HepG2 (cell line): ENCODE results near the gene FKBP8. TPM values are rescaled to one million over a fixed set of nuclear protein-coding genes. Genes with fewer than 3 reads are reported as not detected.

Source experiments
- ATAC-seq: fragments of 200-7000 bp; cut with Tn5 transposase; 3 replicates; pipeline ENCODE4 v1.9.1; 2020; ENCODE audit warnings: mild to moderate bottlenecking, moderate library complexity
- BruUV-seq: library from RNA; stranded (reverse); fragments of 400-500 nt; replicated peaks from 2 replicates; lab custom pipeline; 2021; lab: Mats Ljungman, UMichigan
- CTCF ChIA-PET: fragments of 300-600 bp; formaldehyde crosslinking; extraction: SDS; loops from one replicate; lab custom pipeline; 2021; ENCODE audit warnings: low total read pairs, inconsistent platforms, low intra/inter-chr PET ratio; lab: Yijun Ruan, JAX
- POLR2A ChIA-PET: fragments of 350-600 bp; sonication (Branson Sonifier 250); formaldehyde crosslinking; loops from one replicate; lab custom pipeline; 2020; ENCODE audit warnings: antibody characterized with exemption, inconsistent platforms; lab: Yijun Ruan, JAX
- DNase-seq: peaks from one replicate; pipeline ENCODE4 v3.0.0-alpha.2; 2015; ENCODE audit warnings: low spot score
- FAIRE-seq: peaks from 3 replicates; lab custom pipeline; 2011; peaks lifted over from hg19 to GRCh38; lab: Jason Lieb, UNC
- H2AFZ ChIP-seq: one replicate; pipeline ENCODE4 v1.6.1; 2011; ENCODE audit warnings: low read length, inconsistent platforms
- H3K27ac ChIP-seq: fragments of 300-600 bp; 3 replicates; pipeline ENCODE4 v1.8.0; 2011; ENCODE audit warnings: mixed run types, mild to moderate bottlenecking, mixed read lengths, low read length, inconsistent platforms; ENCODE audit not compliant: insufficient read depth; ENCODE audit errors: extremely low read length
- H3K27me3 ChIP-seq, 2 experiments: fragments of 200-600 bp in 1 of 2; 2 replicates in 1 of 2; 3 replicates in 1 of 2; pipeline versions ENCODE4 v1.6.0 to v1.8.0; 2011; ENCODE audit warnings: low read length in 2 of 2, mild to moderate bottlenecking in 2 of 2, moderate library complexity in 2 of 2, inconsistent platforms in 1 of 2; ENCODE audit not compliant: insufficient read depth in 2 of 2, control insufficient read depth in 1 of 2
- H3K36me3 ChIP-seq, 2 experiments: fragments of 200-600 bp in 1 of 2; replicated peaks in 1 of 2; 2 replicates in 1 of 2; 3 replicates in 1 of 2; pipeline versions ENCODE4 v1.5.1 to v1.8.0; 2011; ENCODE audit warnings: low read length in 2 of 2, inconsistent platforms in 1 of 2; ENCODE audit not compliant: insufficient read depth in 2 of 2, control insufficient read depth in 1 of 2
- H3K4me1 ChIP-seq: 2 replicates; pipeline ENCODE4 v1.5.1; 2012; ENCODE audit warnings: low read length, inconsistent platforms; ENCODE audit not compliant: insufficient read depth
- H3K4me2 ChIP-seq: 2 replicates; pipeline ENCODE4 v1.6.0; 2011; ENCODE audit warnings: low read depth, low read length, inconsistent platforms
- H3K4me3 ChIP-seq, 3 experiments: fragments of 200-600 bp in 1 of 3; sonication (generic), shearing (Covaris generic) in 1 of 3; replicated peaks in 1 of 3; 2 replicates each; pipeline ENCODE4 v1.5.1; 2011 to 2016; ENCODE audit warnings: low read length in 3 of 3, inconsistent platforms in 2 of 3, low read depth in 2 of 3, mild to moderate bottlenecking in 2 of 3, control low read depth in 1 of 3, mixed read lengths in 1 of 3; ENCODE audit not compliant: insufficient read depth in 1 of 3
- H3K79me2 ChIP-seq: one replicate; pipeline ENCODE4 v1.6.1; 2011; ENCODE audit warnings: low read length, inconsistent platforms; ENCODE audit not compliant: insufficient read depth
- H3K9ac ChIP-seq: 2 replicates; pipeline ENCODE4 v1.6.0; 2011; ENCODE audit warnings: mild to moderate bottlenecking, low read depth, low read length, inconsistent platforms; ENCODE audit not compliant: insufficient read depth
- H3K9me3 ChIP-seq: 2 replicates; pipeline ENCODE4 v1.5.1; 2012; ENCODE audit warnings: mild to moderate bottlenecking, low read length
- H4K20me1 ChIP-seq: 2 replicates; pipeline ENCODE4 v1.6.0; 2011; ENCODE audit warnings: inconsistent platforms, mild to moderate bottlenecking, low read length, moderate library complexity; ENCODE audit not compliant: insufficient read depth
- ARID2 ChIP-seq: sonication (generic); formaldehyde crosslinking; IDR thresholded peaks from 2 replicates; pipeline ENCODE4 v1.8.1; 2022; ENCODE audit warnings: mild to moderate bottlenecking, missing genetic modification reagents, borderline replicate concordance
- MAF1 ChIP-seq: sonication (generic); formaldehyde crosslinking; IDR thresholded peaks from 2 replicates; pipeline ENCODE4 v1.5.0; 2020; ENCODE audit warnings: missing genetic modification reagents, borderline replicate concordance
- PCBP1 ChIP-seq: fragments of 200-400 bp; formaldehyde crosslinking; IDR thresholded peaks from 2 replicates; pipeline ENCODE4 v1.6.1; 2017; ENCODE audit warnings: mild to moderate bottlenecking, low read depth, low read length, borderline replicate concordance
- SAP130 ChIP-seq: IDR thresholded peaks from 2 replicates; pipeline ENCODE4 v1.6.1; 2016; ENCODE audit warnings: low read depth
- ZMYM3 ChIP-seq: sonication (generic); formaldehyde crosslinking; IDR thresholded peaks from 2 replicates; pipeline ENCODE4 v1.5.1; 2020; ENCODE audit warnings: mild to moderate bottlenecking, missing genetic modification reagents
- ZNF564 ChIP-seq: sonication (generic); formaldehyde crosslinking; IDR thresholded peaks from 2 replicates; pipeline ENCODE4 v1.8.1; 2023; ENCODE audit warnings: mild to moderate bottlenecking, missing genetic modification reagents
- ZNF629 ChIP-seq: sonication (generic); formaldehyde crosslinking; conservative IDR thresholded peaks from 2 replicates; pipeline ENCODE4 v1.5.0; 2020; ENCODE audit warnings: missing genetic modification reagents
- ZNF713 ChIP-seq: sonication (generic); formaldehyde crosslinking; IDR thresholded peaks from 2 replicates; pipeline ENCODE4 v1.4.0; 2020; ENCODE audit warnings: mild to moderate bottlenecking, missing genetic modification reagents
- WGBS: methylation state at CpG from one replicate; pipeline ENCODE4 v1.1.6; 2017; ENCODE audit warnings: low lambda C conversion rate; 5-methylcytosine and 5-hydroxymethylcytosine counted together
- in situ Hi-C: cut with HindIII; loops from 2 replicates; pipeline ENCODE4 v1.10.0; 2017; ENCODE audit warnings: low pct_unique_long_range_greater_than_20kb; ENCODE audit not compliant: extremely low pct_ligation_motif_present
- intact Hi-C: fragments of 100-400 bp; cut with micrococcal nuclease; formaldehyde crosslinking; loops from one replicate; pipeline ENCODE4 v1.10.0; 2022; ENCODE audit not compliant: unreplicated experiment
- polyA plus RNA-seq, 8 experiments: library from polyadenylated mRNA; depleted of rRNA in 3 of 8; stranded (reverse) in 7 of 8; unstranded in 1 of 8; fragments of >200 nt; fragmentation: Illumina TruSeq in 4 of 8; extraction: Trizol in 4 of 8; gene quantifications; 2 replicates each; pipeline versions ENCODE4 v1.2.1 to v1.2.3, GENCODE V29; 2011 to 2016; ENCODE audit warnings: low read depth in 4 of 8, missing spikeins in 1 of 8, mixed read lengths in 1 of 8; ENCODE audit not compliant: insufficient read depth in 1 of 8
- total RNA-seq, 5 experiments: library from RNA; depleted of rRNA; stranded (reverse); fragments of >200 nt; fragmentation: Illumina TruSeq; extraction: Trizol; gene quantifications; 2 replicates each; pipeline ENCODE4 v1.2.3, GENCODE V29; 2016; ENCODE audit warnings: low read depth in 1 of 5
- TF ChIP-seq, protein P1 (sequence below): sonication (generic); formaldehyde crosslinking; IDR thresholded peaks from 2 replicates; pipeline ENCODE4 v1.4.0; 2020; ENCODE audit warnings: missing genetic modification reagents
- TF ChIP-seq, protein P2 (sequence below): sonication (generic); formaldehyde crosslinking; IDR thresholded peaks from 2 replicates; pipeline ENCODE4 v1.4.0; 2020; ENCODE audit warnings: missing genetic modification reagents
- TF ChIP-seq, protein P3 (sequence below): sonication (generic); formaldehyde crosslinking; IDR thresholded peaks from 2 replicates; pipeline ENCODE4 v1.4.0; 2020; ENCODE audit warnings: missing genetic modification reagents
- TF ChIP-seq, protein P4 (sequence below): sonication (generic); formaldehyde crosslinking; IDR thresholded peaks from 2 replicates; pipeline ENCODE4 v1.5.0; 2020; ENCODE audit warnings: mild to moderate bottlenecking, missing genetic modification reagents

The FKBP8 gene
- total and polyA plus RNA-seq, 2 of the 13 experiments (the other 11 are each of a cell fraction or from before 2014, with no cell fraction given): 81.7 to 93.9 TPM

DNA sequence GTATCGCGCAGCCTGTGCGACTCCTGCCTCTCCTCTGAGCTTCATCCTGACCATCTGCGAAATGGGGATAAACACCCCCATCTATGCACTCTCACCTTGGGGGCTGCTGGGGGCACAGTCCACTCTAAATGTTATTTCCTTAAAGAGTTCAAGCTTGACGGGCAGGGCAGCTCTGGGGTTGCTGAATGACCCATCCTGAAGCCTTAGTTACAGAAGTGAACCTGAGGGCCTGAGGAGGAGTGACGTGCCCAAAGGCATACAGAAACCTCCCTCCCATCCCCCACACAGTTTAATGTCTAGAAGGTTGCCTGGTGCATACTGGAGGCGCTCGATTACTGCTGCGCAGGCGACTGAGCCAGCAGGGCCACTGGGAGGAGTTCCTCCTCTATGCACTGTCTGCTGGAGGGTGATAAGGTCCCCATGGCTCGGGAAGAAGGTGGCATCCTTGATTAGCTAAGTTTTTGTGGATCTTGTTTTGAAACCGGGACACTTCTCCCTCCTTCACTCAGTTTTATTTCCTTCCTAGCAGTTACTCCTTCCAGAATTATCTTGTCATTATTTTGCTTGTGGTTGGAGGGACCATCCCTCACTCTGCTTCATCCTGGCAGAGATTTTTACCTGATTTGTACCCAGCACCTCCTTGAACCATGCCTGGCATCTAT, 572 bp upstream of the FKBP8 start (continued):
- TF ChIP-seq, protein P1, sequence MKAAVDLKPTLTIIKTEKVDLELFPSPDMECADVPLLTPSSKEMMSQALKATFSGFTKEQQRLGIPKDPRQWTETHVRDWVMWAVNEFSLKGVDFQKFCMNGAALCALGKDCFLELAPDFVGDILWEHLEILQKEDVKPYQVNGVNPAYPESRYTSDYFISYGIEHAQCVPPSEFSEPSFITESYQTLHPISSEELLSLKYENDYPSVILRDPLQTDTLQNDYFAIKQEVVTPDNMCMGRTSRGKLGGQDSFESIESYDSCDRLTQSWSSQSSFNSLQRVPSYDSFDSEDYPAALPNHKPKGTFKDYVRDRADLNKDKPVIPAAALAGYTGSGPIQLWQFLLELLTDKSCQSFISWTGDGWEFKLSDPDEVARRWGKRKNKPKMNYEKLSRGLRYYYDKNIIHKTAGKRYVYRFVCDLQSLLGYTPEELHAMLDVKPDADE (CRISPR knock-in tag): no peak
- TF ChIP-seq ARID2: no peak
- TF ChIP-seq ZNF713 (CRISPR knock-in tag): no peak
- TF ChIP-seq, protein P2, sequence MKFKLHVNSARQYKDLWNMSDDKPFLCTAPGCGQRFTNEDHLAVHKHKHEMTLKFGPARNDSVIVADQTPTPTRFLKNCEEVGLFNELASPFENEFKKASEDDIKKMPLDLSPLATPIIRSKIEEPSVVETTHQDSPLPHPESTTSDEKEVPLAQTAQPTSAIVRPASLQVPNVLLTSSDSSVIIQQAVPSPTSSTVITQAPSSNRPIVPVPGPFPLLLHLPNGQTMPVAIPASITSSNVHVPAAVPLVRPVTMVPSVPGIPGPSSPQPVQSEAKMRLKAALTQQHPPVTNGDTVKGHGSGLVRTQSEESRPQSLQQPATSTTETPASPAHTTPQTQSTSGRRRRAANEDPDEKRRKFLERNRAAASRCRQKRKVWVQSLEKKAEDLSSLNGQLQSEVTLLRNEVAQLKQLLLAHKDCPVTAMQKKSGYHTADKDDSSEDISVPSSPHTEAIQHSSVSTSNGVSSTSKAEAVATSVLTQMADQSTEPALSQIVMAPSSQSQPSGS: no peak
- TF ChIP-seq ZNF629 (CRISPR knock-in tag): peak; percentile 82

DNA sequence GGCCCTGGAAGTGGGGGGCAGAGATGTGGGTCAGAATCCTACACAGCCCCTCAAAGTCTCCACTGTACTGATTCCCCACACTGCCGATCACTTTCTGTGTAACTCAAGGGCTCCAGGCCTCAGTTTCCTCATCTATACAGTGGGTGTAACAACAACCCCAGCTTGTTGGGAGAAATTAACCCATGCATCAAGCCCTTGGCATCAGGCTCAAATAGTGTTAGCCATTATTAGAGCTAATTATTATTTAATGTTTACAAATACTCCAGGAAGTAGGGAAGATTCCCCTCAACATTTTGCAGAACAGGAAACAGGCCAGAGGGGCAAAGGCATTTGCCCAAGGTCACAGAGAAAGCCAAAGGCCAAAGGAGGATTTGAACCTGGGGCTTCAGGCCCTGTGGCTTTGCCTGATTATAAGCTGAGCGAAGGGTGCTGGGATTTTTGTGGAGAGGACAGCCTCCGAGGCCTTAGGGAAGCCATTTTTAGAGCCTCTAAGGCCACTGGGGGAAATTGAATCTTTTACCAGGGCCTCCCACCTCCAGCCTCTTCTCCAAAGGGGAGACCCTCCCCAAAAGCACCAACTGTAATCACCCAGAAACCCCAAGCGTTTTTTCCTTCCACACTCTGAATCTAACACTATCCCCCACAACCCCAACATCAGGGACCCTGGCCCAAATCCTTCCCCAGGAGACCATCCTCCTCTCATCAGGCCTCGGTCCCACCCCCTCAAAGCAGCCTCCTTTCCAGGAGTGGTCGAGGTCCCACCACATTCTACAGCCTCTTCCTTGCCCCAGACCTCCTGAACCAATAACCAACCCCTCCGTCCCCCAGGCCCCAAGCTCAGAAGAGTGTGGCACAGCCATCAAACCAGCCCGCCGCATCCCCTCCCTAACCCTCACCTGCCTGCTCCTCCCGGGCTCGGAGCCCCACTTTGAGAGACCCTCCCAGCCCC, 1.1 kb downstream of the FKBP8 start:
- in situ Hi-C loops: no loop called here
- FAIRE-seq: no peak
- TF ChIP-seq MAF1 (no peak), PCBP1 (0 out of 2 replicates have a peak, but pooled peaks have one; percentile 65), ZNF564 (no peak), ZNF629 (CRISPR knock-in tag) (peak; percentile 88), ZMYM3 (CRISPR knock-in tag) (peak; percentile 29; the same call in 1 of the 2 replicates), SAP130 (CRISPR knock-in tag) (peak; percentile 25)
- TF ChIP-seq, protein P3, sequence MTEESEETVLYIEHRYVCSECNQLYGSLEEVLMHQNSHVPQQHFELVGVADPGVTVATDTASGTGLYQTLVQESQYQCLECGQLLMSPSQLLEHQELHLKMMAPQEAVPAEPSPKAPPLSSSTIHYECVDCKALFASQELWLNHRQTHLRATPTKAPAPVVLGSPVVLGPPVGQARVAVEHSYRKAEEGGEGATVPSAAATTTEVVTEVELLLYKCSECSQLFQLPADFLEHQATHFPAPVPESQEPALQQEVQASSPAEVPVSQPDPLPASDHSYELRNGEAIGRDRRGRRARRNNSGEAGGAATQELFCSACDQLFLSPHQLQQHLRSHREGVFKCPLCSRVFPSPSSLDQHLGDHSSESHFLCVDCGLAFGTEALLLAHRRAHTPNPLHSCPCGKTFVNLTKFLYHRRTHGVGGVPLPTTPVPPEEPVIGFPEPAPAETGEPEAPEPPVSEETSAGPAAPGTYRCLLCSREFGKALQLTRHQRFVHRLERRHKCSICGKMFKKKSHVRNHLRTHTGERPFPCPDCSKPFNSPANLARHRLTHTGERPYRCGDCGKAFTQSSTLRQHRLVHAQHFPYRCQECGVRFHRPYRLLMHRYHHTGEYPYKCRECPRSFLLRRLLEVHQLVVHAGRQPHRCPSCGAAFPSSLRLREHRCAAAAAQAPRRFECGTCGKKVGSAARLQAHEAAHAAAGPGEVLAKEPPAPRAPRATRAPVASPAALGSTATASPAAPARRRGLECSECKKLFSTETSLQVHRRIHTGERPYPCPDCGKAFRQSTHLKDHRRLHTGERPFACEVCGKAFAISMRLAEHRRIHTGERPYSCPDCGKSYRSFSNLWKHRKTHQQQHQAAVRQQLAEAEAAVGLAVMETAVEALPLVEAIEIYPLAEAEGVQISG: peak; percentile 19; the same call in 1 of the 2 replicates
- TF ChIP-seq, protein P4, sequence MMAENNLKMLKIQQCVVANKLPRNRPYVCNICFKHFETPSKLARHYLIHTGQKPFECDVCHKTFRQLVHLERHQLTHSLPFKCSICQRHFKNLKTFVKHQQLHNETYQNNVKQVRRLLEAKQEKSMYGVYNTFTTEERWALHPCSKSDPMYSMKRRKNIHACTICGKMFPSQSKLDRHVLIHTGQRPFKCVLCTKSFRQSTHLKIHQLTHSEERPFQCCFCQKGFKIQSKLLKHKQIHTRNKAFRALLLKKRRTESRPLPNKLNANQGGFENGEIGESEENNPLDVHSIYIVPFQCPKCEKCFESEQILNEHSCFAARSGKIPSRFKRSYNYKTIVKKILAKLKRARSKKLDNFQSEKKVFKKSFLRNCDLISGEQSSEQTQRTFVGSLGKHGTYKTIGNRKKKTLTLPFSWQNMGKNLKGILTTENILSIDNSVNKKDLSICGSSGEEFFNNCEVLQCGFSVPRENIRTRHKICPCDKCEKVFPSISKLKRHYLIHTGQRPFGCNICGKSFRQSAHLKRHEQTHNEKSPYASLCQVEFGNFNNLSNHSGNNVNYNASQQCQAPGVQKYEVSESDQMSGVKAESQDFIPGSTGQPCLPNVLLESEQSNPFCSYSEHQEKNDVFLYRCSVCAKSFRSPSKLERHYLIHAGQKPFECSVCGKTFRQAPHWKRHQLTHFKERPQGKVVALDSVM: 0 out of 2 replicates have a peak, but pooled peaks have one; percentile 23

More for the DNA sequence above, 1.1 kb downstream of the FKBP8 start:
- Histone ChIP-seq H3K27me3 (no peaks in the 10 kb centered on the region; a peak in 1 of 5 replicates), H2AFZ (no peak overlapping the region), H3K36me3 (peaks cover 5 to 16% of the 10 kb centered on the region in 2 experiments), H3K4me1 (peaks cover 32% of the 10 kb centered on the region), H3K9ac (peak overlapping the region; percentile 74), H3K79me2 (peaks cover 9% of the 10 kb centered on the region), H3K4me3 (peak overlapping the region; percentile 65 to 90 (median 81)), H3K27ac (no peak overlapping the region), H3K4me2 (peak overlapping the region; percentile 88), H3K9me3 (no peaks in the 10 kb centered on the region), H4K20me1 (no peaks in the 10 kb centered on the region)
- DNase-seq: no peak
- no TSS peak for BruUV-seq
- ChIA-PET CTCF (no interaction called here), POLR2A (interaction anchor here (0.7 to 0.9 kb wide), 4 partner anchors 15 to 60 kb away, joined by 3 to 5 read pairs (median 4); partner anchors contain the start of genes KXD1 and REX1BD)
- no peak for ATAC-seq
- 28% methylated on average over 10 of the region's 11 CpGs for WGBS
- intact Hi-C loops: loop anchor here (2.0 kb wide), 1 partner anchor 15 kb away; the partner anchor contains the start of gene KXD1
